Measurements from ENCODE around the gene CHMP4A. TPM values are rescaled to one million over a fixed set of nuclear protein-coding genes. Genes with fewer than 3 reads are reported as not detected.

CHMP4A gene, protein sequence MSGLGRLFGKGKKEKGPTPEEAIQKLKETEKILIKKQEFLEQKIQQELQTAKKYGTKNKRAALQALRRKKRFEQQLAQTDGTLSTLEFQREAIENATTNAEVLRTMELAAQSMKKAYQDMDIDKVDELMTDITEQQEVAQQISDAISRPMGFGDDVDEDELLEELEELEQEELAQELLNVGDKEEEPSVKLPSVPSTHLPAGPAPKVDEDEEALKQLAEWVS
- 18.6 and 23.8 TPM in 2 replicates for total RNA-seq

DNA sequence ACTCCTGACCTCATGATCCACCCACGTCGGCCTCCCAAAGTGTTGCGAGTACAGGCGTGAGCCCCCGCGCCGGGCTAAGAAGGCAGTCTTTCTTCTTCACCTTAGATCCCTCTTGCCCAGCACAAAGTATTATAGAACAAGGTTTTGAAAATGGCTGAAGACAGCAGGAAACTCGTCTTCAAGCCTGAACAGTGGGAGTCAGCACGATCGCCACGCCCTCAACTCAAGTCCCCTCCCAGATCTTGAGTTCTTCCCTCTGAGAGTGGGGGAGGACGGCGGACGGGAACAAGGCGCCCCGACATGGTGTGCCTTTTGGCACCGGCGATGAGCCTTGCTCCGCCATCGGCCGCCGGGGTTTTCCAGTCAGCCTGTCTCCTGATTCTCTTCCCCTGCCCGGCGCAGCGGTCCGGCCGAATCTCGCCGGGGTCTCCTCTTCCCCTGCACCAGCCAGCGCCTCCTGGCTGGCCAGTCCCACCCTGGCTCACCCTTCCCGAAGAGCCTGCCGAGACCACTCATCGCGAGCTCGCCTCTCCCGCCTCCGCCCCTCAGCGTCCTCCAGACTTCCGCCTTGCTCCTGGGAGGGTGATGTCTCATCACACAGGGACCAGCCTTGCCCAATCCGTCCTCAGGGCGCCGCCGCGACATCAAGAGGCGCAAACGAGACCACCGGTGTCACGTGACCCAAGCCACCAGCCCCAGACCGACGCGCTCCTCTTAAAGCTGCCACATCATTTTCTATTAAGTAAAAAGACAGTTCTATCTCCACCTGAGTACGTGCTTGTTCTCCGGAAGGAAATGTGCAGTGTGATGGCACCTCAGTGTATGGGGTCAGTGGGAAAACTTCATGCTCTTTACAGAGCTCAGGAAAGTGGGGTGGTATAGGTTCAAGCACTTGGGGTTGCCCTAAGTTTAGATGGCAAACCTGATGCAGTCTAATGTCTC lies at the start of gene CHMP4A:
TSS of gene CHMP4A (minus strand) at position 565 of the 942 bp plus-strand sequence. CDS start at position 516, 49 bp downstream.

DNA sequence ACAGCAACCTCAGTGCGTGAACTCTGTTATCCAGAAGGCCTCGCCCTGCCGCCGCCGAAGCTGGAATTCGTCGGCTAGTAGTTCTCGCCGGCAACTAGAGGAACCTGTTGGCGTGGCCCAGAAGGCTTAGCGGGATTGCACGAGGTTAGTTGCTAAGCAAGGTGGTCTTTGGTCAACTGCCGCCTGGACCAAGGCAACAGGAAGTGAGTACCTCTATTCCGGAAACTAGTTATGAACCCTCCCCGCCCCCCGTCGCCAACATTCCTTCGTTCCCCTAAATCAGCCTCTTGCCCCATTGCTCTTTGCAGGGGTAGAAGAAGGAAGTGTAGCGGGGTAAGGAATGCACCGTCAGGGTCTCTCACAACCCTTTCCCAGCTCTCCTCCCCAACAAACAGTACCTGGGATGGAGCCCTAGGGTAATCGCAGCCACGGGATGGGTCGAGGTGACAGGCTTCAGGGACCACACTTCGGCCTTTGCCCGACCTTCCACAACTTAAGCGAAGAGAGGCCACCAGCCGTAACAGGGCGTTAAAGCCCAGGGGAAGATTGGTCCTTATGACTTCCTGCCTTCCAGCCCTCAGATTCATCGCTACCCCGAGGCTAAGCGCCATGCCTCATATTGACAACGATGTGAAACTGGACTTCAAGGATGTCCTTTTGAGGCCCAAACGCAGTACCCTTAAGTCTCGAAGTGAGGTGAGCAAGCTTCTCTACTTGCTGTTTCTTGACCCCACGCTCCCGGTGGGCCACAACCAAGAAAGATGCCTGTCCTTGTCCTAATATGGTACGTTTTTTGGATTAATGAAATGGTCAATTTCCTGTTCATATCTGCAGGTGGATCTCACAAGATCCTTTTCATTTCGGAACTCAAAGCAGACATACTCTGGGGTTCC lies 19.6 kb upstream of the CHMP4A start, which contains the start of gene GMPR2:
TSS of gene GMPR2 (plus strand) at position 285 of the 893 bp plus-strand sequence. CDS start at position 610, 325 bp downstream.

DNA sequence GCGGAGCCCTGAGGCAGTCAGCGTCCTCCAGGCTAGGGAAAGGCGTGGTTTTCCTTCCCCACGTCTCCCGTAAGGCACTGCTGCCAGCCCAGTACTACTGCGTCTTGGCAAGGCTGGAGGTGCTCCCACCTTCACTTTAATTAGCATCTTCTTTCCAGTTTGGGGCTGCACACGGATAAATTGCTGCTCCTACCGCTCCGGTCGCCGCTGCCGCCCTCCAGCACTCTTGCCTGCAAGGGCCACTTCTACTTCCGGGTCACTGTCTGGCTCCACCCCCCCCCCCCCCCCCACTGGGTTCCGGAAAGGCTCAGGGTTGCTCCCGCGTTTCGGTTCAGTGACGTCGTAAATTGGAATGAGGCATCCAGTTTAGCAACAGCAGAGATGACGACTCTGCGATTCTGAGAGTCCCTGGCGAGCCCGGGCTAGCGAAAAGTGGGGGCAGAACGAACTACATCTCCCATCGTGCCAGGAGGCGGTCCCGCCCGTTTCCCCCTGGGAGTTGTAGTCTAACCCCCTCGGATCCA lies 18.9 kb upstream of the CHMP4A start, which contains the start of gene NEDD8:
TSS of gene NEDD8 (minus strand) at position 247 of the 524 bp plus-strand sequence. CDS start at position 147, 100 bp downstream.

DNA sequence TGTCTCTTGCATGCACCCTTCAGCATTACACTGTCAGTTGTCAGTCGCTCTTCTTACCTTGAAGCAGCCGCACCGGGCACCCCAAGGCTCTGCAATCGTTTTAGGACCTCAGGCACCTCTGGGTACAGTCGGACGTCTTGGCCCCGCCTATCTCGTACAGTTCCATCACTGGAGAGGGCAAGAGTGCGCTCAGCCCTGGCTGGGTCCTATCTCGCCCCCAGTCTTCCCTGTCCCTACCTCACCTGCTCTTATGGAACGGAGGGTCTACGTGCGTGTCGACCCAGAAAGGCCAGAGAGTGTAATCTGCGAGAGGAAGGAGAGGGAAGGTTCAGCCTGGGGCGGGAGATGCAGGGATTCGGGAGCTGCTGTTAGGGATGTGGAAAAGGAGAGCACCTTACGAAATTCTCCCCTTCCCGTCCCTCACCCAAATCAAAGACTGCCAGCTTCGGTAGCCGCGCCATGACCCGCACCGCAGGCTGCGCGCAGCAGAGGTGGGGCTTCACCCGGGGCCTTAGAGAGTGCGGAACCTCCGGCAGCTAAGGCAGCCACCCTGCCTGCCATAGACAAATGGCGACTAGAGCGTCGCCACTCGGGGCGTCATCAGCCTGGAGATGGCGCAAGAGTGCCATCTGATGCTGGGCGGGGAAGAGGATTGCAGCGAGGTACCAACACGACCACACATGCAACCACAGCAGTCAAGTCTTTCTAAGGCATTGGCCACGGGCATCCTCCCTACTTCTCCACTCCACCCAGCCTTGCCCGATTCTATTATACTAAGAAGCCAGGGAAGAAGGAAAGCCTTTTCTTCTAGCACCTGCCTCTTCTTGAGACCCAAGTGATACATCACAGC lies 2.4 kb upstream of the CHMP4A start, which contains the start of gene MDP1:
TSS of gene MDP1 (minus strand) at position 572 of the 850 bp plus-strand sequence. CDS start at position 461, 111 bp downstream.

DNA sequence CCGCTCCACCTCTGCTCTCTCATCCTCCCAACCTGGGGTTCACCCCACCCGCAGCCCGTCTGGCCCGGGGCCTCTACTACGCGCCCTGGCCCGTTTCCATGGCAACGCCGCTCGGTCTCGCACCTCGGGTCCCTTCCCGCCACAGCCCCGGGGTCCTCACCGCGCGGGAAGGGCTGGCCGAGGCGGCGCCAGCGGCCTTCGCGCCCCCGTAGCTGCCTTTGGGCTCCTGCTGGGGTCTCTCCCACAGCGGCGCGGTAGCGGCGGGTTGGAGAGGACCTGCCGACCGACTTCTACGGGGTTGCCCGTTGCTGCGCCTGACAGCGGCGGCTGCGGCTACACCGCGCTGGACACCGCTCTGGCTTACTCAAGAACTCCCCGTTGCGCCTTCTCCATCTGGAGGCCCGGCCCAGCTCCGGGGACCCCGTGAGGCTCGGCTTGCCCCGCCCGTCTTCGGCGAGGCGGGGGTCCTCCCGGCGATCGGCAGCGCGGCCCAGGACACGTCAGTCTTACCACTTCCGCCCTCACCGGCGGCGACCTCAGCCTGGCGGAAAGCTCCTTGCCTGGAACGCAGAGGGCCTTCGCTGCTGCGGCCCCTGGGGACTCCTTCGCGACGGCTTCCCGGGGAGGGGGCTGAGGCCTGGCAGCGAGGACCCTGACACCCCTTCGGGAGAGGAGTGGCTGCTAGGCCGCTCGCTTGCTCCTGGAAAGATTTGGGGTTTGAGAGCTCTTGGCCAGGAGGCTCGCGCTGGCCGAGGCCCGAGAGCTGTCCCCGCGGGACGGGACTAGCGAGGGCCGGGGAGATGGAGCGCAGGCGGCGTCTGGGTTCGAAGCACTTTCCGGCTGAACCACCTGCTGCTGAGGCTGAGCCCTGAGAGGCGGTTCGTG lies 17.9 kb downstream of the CHMP4A start, which contains the start of gene TM9SF1:
TSS of gene TM9SF1 (minus strand) at position 256 of the 885 bp plus-strand sequence. CDS start 422 bp downstream, outside the sequence.

DNA sequence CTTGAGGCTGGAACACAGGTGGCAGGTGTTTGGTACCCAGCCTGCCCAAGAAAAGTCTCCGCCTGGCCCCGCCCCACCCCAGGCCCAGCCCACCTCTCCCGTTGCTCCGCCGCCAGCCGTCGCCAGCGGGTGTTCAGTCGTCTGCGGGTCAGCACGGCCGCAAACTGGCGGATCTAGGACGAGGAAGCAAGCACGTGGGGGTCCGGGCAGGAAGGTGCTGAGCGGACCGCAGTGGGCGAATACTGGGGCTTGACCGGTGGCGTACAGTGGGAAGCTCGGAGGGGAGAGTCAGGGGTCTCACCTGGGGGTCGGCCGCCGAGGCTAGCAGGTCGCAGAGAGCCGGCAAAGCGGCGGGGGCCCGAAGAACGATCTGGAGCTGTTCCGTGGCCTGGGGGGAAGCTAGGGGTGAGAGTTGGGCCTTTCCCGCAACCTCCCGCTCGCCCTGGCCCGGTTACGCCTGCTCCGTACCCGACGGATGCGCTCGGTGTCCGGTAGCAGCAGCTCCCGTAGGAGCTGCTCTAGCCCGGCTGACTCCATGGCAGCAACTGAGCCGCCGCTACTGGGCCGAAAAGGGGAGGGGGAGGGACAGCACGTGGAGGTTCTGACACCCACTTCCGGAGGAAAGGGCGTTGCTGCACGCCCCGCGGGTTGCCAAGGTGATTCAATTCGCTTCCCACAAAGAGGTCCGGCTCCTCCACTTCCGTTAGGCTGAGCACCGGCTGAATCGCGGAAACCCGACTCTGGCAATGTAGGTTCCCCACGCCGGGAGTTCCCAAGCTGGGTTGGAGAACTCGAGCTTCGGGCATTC lies 24.8 kb downstream of the CHMP4A start, which contains the start of gene IPO4:
TSS of gene IPO4 (minus strand) at position 566 of the 808 bp plus-strand sequence. CDS start at position 537, 29 bp downstream.

DNA sequence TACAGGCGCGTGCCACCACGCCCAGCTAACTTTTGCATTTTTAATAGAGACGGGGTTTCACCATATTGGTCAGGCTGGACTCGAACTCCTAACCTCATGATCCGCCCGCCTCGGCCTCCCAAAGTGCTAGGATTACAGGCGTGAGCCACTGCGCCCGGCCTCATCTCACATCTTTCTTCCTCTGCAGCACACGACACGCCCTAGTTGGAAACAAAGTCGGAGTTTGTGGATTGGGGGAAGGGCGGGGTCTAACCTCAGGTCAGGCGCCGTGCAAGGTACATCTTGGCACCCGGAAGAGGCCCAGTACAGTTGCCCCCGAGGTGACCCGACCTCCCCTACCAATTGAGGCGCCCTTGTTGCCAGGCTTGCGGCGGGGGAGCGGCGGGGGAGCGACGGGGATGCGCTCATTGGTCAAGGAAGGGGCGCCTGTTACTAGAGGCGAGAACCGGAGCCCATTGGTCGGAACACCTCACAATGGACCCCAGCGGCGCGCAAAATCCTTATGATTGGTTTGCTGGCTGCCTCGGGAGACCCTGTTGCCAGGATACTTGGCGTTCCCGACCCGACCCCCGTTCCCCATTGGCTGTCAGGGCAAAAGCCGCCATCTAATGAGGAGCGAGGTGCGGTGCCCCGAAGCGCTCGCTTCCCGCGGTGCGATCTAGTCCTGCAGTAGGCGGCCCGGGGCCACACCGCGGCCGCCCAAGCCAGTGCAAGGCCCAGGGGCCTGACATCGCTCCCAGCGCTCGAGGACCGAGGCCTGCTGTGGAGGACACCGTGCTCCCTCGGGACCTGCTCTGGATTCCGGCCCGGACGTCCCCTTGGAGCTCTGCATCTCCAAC lies 41.6 kb downstream of the CHMP4A start, which contains the start of gene REC8:
TSS of gene REC8 (plus strand) at position 659 of the 839 bp plus-strand sequence. CDS start 473 bp downstream, outside the sequence.

DNA sequence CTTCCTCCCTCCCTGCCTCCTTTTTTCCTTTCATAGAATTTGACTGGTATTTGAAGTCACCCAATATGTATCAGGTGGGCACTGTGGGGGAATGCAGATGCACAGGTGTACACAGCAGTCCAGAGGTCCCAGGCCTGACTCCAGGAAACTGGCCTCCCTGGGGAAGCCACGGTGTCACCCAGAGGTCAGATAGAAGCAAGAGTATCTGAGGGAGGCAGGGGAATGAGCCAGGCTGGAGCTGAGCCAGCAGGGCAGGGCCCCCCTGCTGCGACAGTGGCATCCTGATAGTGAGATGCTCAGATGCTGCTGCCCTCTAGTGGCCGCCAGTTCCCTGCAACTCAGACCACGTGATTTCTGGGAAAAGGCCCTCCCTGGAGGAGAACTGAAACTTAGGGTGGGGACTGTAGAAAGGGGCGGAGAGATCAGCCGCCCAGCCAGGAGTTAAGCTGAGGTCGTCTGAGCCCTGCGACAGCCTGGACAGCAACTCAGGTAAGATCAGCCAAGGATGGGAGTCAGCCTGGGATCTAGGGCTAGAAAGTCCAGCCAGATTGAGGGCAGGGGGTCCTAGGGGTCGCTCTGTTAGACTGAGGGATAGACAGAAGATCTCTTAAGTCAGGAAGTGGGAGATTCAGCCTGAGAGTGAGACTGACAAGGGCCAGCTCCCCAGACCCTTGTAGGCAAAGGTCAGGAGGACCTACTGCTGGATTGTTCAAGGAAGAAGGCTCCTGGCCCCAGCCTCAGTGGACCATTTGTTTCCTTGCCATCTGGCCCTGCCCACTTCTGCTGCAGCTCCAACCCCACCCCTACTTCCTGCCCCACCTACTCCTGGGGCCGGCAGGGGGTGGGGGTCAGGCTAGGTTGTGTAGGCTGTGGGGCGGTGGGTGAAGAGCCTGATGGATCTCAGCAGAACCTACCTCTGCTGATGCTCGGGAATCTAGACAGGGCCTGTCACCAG lies 52.2 kb downstream of the CHMP4A start, which contains the start of gene IRF9:
TSS of gene IRF9 (plus strand) at position 416 of the 955 bp plus-strand sequence. CDS start 880 bp downstream, outside the sequence.

Other genes with a start within 250 kb of the CHMP4A start
- 21.6 and 26.6 TPM in 2 replicates for gene DHRS4L2, start 224.6 kb downstream of the CHMP4A start, total RNA-seq
- gene CARMIL3, start 161.5 kb downstream of the CHMP4A start, total RNA-seq, result under 0.01 and 0.17 TPM in 2 replicates
- gene CPNE6, start 141.9 kb downstream of the CHMP4A start, total RNA-seq, result not detected in 2 replicates
- gene PCK2, start 119.2 kb downstream of the CHMP4A start, total RNA-seq, result 14.5 and 17.0 TPM in 2 replicates
- gene DCAF11, start 98.7 kb downstream of the CHMP4A start, total RNA-seq, result 58.0 and 74.9 TPM in 2 replicates
- 0.95 and 1.0 TPM in 2 replicates for gene NRL, start 98.5 kb downstream of the CHMP4A start, total RNA-seq
- gene FITM1, start 82.8 kb downstream of the CHMP4A start, total RNA-seq, result 0.16 TPM in 1 of 2 replicates, not detected in the other
- 93.1 and 102 TPM in 2 replicates for gene PSME1, start 77.3 kb downstream of the CHMP4A start, total RNA-seq
- gene EMC9, start 71.9 kb downstream of the CHMP4A start, total RNA-seq, result 11.9 and 13.9 TPM in 2 replicates
- gene PSME2, start 66.9 kb downstream of the CHMP4A start, total RNA-seq, result 60.0 and 106 TPM in 2 replicates
- 22.2 and 25.8 TPM in 2 replicates for gene RNF31, start 66.0 kb downstream of the CHMP4A start, total RNA-seq
- 101 and 116 TPM in 2 replicates for gene IRF9, start 52.2 kb downstream of the CHMP4A start, total RNA-seq
- 0.77 and 1.4 TPM in 2 replicates for gene REC8, start 41.4 kb downstream of the CHMP4A start, total RNA-seq
- gene IPO4, start 24.7 kb downstream of the CHMP4A start, total RNA-seq, result 24.0 and 24.3 TPM in 2 replicates
- gene TM9SF1, start 18.0 kb downstream of the CHMP4A start, total RNA-seq, result 50.9 and 54.5 TPM in 2 replicates
- 0.16 TPM in 1 of 2 replicates, not detected in the other for gene TSSK4, start 7.8 kb downstream of the CHMP4A start, total RNA-seq
- gene MDP1, start 2.6 kb upstream of the CHMP4A start, total RNA-seq, result 15.3 and 17.8 TPM in 2 replicates
- 277 and 335 TPM in 2 replicates for gene NEDD8, start 18.9 kb upstream of the CHMP4A start, total RNA-seq
- 118 and 120 TPM in 2 replicates for gene GMPR2, start 19.4 kb upstream of the CHMP4A start, total RNA-seq
- 36.6 and 48.1 TPM in 2 replicates for gene TINF2, start 29.1 kb upstream of the CHMP4A start, total RNA-seq
- gene TGM1, start 49.7 kb upstream of the CHMP4A start, total RNA-seq, result 0.16 and 0.86 TPM in 2 replicates
- gene RABGGTA, start 58.1 kb upstream of the CHMP4A start, total RNA-seq, result 16.9 and 18.7 TPM in 2 replicates
- 11.2 and 14.7 TPM in 2 replicates for gene DHRS1, start 86.3 kb upstream of the CHMP4A start, total RNA-seq
- 13.4 and 13.9 TPM in 2 replicates for gene NOP9, start 86.4 kb upstream of the CHMP4A start, total RNA-seq
- gene CIDEB, start 94.5 kb upstream of the CHMP4A start, total RNA-seq, result 1.3 and 1.4 TPM in 2 replicates
- gene LTB4R2, start 96.7 kb upstream of the CHMP4A start, total RNA-seq, result 1.9 and 2.7 TPM in 2 replicates
- gene LTB4R, start 98.0 kb upstream of the CHMP4A start, total RNA-seq, result 0.94 and 1.1 TPM in 2 replicates
- gene ADCY4, start 121.6 kb upstream of the CHMP4A start, total RNA-seq, result 1.4 and 9.3 TPM in 2 replicates
- 2.5 and 6.2 TPM in 2 replicates for gene RIPK3, start 126.5 kb upstream of the CHMP4A start, total RNA-seq
- 74.6 and 97.9 TPM in 2 replicates for gene NFATC4, start 154.7 kb upstream of the CHMP4A start, total RNA-seq
- gene NYNRIN, start 185.5 kb upstream of the CHMP4A start, total RNA-seq, result 17.5 and 19.7 TPM in 2 replicates
- 3.5 and 4.8 TPM in 2 replicates for gene CBLN3, start 216.2 kb upstream of the CHMP4A start, total RNA-seq
- gene KHNYN, start 216.5 kb upstream of the CHMP4A start, total RNA-seq, result 42.2 and 44.9 TPM in 2 replicates
- 7.5 and 10.6 TPM in 2 replicates for gene SDR39U1, start 229.3 kb upstream of the CHMP4A start, total RNA-seq